ENCODE measurements around the gene CCER1. TPM values are rescaled to one million over a fixed set of nuclear protein-coding genes. Genes with fewer than 3 reads are reported as not detected.

The CCER1 gene
- total and polyA plus RNA-seq, 2 experiments from 2014 or later, result not detected

DNA sequence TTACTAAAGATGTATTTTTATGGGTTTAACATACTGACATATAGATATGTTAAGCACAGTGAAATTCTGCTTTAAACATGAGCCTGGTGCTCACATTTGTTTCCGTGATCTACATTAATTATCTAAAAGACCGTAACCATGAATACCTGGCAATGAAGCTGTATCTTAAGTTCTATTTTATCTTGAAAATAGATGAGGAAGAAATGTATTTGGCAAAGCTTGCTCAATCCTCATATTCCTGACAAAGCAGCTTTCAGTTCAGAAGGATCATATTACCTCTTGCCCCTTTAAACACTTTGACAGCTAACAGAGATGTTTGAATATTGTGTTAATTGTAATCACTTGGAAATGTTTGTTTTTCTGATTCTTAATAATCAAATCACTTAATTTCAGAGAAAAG lies 40.0 kb upstream of the CCER1 start (continued):
- TF ChIP-seq, protein P1, sequence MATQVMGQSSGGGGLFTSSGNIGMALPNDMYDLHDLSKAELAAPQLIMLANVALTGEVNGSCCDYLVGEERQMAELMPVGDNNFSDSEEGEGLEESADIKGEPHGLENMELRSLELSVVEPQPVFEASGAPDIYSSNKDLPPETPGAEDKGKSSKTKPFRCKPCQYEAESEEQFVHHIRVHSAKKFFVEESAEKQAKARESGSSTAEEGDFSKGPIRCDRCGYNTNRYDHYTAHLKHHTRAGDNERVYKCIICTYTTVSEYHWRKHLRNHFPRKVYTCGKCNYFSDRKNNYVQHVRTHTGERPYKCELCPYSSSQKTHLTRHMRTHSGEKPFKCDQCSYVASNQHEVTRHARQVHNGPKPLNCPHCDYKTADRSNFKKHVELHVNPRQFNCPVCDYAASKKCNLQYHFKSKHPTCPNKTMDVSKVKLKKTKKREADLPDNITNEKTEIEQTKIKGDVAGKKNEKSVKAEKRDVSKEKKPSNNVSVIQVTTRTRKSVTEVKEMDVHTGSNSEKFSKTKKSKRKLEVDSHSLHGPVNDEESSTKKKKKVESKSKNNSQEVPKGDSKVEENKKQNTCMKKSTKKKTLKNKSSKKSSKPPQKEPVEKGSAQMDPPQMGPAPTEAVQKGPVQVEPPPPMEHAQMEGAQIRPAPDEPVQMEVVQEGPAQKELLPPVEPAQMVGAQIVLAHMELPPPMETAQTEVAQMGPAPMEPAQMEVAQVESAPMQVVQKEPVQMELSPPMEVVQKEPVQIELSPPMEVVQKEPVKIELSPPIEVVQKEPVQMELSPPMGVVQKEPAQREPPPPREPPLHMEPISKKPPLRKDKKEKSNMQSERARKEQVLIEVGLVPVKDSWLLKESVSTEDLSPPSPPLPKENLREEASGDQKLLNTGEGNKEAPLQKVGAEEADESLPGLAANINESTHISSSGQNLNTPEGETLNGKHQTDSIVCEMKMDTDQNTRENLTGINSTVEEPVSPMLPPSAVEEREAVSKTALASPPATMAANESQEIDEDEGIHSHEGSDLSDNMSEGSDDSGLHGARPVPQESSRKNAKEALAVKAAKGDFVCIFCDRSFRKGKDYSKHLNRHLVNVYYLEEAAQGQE (IDR thresholded peaks at IDR 0.05; ENCODE audit: unreplicated experiment), result no peak

DNA sequence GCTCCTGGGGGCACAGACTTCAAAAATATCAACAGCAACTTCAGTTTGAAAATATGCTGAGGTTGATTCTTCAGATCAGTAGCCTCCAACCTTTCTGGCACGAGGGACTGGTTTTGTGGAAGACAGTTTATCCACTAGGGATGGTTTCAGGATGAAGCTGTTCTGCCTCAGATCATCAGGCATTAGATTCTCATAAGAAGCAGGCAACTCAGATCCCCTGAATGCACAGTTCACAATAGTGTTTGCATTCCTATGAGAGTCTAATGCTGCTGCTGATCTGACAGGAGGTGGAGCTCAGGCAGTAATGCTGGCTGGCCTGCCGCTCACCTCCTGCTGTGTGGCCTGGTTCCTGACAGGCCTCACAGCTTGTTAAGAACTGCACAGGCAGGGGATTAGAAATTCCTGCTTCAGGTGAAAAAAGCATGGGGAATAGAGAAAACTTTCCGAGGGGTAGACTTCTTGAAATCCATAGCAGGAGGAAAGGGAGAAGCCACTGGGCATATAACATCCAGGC lies 37.0 kb upstream of the CCER1 start:
- Mint-ChIP-seq H3K9me3 (peaks cover 18% of the 10 kb centered on the region), H3K27ac (no peak overlapping the region), H3K4me1 (peaks cover 6% of the 10 kb centered on the region; the same call in 2 of the 3 replicates), H3K4me3 (no peak overlapping the region), H3K27me3 (ENCODE audit: insufficient read depth, low read depth, poor library complexity) (peaks cover 6% of the 10 kb centered on the region), H3K36me3 (ENCODE audit: low read depth) (peaks cover 12% of the 10 kb centered on the region; the same call in 2 of the 3 replicates)
- Histone ChIP-seq H3K27me3 (ENCODE audit: insufficient read depth) (peaks cover 21% of the 10 kb centered on the region), H2AFZ (no peak overlapping the region), H3K9me2 (ENCODE audit: insufficient read depth) (0 out of 2 replicates have a peak, but pooled peaks cover under 1% of the 10 kb centered on the region), H3F3A (replicated peaks; ENCODE audit: low read depth) (no peaks in the 10 kb centered on the region), H3K4me3 (no peak overlapping the region), H4K20me1 (replicated peaks; ENCODE audit: insufficient read depth) (no peaks in the 10 kb centered on the region), H3K36me3 (ENCODE audit: insufficient read depth) (no peaks in the 10 kb centered on the region; the same call in 1 of the 2 replicates), H3K4me1 (ENCODE audit: insufficient read depth) (no peaks in the 10 kb centered on the region), H3K79me2 (replicated peaks; ENCODE audit: insufficient read depth) (no peaks in the 10 kb centered on the region), H3K27ac (ENCODE audit: low read depth) (no peak overlapping the region), H3K4me2 (no peak overlapping the region)
- no peak for DNase-seq (ENCODE audit: low spot score)
- TF ChIP-seq, protein P2, sequence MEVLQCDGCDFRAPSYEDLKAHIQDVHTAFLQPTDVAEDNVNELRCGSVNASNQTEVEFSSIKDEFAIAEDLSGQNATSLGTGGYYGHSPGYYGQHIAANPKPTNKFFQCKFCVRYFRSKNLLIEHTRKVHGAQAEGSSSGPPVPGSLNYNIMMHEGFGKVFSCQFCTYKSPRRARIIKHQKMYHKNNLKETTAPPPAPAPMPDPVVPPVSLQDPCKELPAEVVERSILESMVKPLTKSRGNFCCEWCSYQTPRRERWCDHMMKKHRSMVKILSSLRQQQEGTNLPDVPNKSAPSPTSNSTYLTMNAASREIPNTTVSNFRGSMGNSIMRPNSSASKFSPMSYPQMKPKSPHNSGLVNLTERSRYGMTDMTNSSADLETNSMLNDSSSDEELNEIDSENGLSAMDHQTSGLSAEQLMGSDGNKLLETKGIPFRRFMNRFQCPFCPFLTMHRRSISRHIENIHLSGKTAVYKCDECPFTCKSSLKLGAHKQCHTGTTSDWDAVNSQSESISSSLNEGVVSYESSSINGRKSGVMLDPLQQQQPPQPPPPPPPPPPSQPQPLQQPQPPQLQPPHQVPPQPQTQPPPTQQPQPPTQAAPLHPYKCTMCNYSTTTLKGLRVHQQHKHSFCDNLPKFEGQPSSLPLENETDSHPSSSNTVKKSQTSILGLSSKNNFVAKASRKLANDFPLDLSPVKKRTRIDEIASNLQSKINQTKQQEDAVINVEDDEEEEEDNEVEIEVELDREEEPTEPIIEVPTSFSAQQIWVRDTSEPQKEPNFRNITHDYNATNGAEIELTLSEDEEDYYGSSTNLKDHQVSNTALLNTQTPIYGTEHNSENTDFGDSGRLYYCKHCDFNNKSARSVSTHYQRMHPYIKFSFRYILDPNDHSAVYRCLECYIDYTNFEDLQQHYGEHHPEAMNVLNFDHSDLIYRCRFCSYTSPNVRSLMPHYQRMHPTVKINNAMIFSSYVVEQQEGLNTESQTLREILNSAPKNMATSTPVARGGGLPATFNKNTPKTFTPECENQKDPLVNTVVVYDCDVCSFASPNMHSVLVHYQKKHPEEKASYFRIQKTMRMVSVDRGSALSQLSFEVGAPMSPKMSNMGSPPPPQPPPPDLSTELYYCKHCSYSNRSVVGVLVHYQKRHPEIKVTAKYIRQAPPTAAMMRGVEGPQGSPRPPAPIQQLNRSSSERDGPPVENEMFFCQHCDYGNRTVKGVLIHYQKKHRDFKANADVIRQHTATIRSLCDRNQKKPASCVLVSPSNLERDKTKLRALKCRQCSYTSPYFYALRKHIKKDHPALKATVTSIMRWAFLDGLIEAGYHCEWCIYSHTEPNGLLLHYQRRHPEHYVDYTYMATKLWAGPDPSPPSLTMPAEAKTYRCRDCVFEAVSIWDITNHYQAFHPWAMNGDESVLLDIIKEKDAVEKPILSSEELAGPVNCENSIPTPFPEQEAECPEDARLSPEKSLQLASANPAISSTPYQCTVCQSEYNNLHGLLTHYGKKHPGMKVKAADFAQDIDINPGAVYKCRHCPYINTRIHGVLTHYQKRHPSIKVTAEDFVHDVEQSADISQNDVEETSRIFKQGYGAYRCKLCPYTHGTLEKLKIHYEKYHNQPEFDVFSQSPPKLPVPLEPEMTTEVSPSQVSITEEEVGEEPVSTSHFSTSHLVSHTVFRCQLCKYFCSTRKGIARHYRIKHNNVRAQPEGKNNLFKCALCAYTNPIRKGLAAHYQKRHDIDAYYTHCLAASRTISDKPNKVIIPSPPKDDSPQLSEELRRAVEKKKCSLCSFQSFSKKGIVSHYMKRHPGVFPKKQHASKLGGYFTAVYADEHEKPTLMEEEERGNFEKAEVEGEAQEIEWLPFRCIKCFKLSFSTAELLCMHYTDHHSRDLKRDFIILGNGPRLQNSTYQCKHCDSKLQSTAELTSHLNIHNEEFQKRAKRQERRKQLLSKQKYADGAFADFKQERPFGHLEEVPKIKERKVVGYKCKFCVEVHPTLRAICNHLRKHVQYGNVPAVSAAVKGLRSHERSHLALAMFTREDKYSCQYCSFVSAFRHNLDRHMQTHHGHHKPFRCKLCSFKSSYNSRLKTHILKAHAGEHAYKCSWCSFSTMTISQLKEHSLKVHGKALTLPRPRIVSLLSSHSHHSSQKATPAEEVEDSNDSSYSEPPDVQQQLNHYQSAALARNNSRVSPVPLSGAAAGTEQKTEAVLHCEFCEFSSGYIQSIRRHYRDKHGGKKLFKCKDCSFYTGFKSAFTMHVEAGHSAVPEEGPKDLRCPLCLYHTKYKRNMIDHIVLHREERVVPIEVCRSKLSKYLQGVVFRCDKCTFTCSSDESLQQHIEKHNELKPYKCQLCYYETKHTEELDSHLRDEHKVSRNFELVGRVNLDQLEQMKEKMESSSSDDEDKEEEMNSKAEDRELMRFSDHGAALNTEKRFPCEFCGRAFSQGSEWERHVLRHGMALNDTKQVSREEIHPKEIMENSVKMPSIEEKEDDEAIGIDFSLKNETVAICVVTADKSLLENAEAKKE (CRISPR knock-in tag; IDR thresholded peaks at IDR 0.05), result no peak
- TF ChIP-seq JUNB (IDR thresholded peaks at IDR 0.05; ENCODE audit: unreplicated experiment), result no peak
- TF ChIP-seq CREB1 (CRISPR knock-in tag; IDR thresholded peaks at IDR 0.05; ENCODE audit: low read depth), result no peak
- no peak for TF ChIP-seq ZNF114 (CRISPR knock-in tag; IDR thresholded peaks at IDR 0.05)
- TF ChIP-seq NANOG (IDR thresholded peaks at IDR 0.05; ENCODE audit: borderline replicate concordance), result no peak
- no peak for TF ChIP-seq EZH2phosphoT487 (IDR thresholded peaks at IDR 0.05; ENCODE audit: unreplicated experiment)
- no peak for ATAC-seq
